ENCODE data around the gene C22orf39. TPM values are rescaled to one million over a fixed set of nuclear protein-coding genes. Genes with fewer than 3 reads are reported as not detected.

Gene C22orf39
- total and polyA plus RNA-seq, 9 donors = 25.7 to 58.9 (median 33.5) TPM

- intact Hi-C loops (cut with DNase I) = loop anchor here in 1 of 4 donors (10.0 kb wide), 1 partner anchor 135 kb away; the partner anchor contains the start of gene CLTCL1
- peaks cover 10% of the 10 kb centered on the region for H3K4me1 ChIP-seq (ENCODE audit: insufficient read depth)
- 6 to 13% (median 7%) methylated on average over 12 of the region's 12 CpGs for WGBS, 3 donors
These were observed 17.3 kb downstream of the C22orf39 start for GRCh38 chr22:19429950-19430889.

GRCh38 chr22:19424186-19424500 is 23.4 kb downstream of the C22orf39 start:
- intact Hi-C loops (cut with DNase I) = loop anchor here in 1 of 4 donors (10.0 kb wide), 1 partner anchor 129 kb away; the partner anchor contains the start of gene CLTCL1
- no peak for TF ChIP-seq POLR2A (IDR thresholded peaks at IDR 0.05)
- TF ChIP-seq CTCF (IDR thresholded peaks at IDR 0.05) = no peak
- TF ChIP-seq EP300 (IDR thresholded peaks at IDR 0.05) = no peak
- Histone ChIP-seq H3K27me3 (no peaks in the 10 kb centered on the region), H3K4me3 (no peak overlapping the region), H3K9me3 (no peaks in the 10 kb centered on the region), H3K4me1 (ENCODE audit: insufficient read depth) (no peaks in the 10 kb centered on the region), H3K36me3 (no peaks in the 10 kb centered on the region), H3K27ac (no peak overlapping the region)
- no peak for DNase-seq
- WGBS, 3 donors = 86 to 90% (median 87%) methylated on average over 3 of the region's 3 CpGs

More at GRCh38 chr22:19429950-19430889, 17.3 kb downstream of the C22orf39 start:
- H3K4me3 ChIP-seq = peak overlapping the region; percentile 89
- H3K27ac ChIP-seq = no peak overlapping the region
- TF ChIP-seq CTCF (IDR thresholded peaks at IDR 0.05) = no peak
- H3K36me3 ChIP-seq = no peaks in the 10 kb centered on the region
- no peaks in the 10 kb centered on the region for H3K9me3 ChIP-seq
- peak in 1 of 5 donors; percentile 28 for DNase-seq
- H3K27me3 ChIP-seq = no peaks in the 10 kb centered on the region

DNA sequence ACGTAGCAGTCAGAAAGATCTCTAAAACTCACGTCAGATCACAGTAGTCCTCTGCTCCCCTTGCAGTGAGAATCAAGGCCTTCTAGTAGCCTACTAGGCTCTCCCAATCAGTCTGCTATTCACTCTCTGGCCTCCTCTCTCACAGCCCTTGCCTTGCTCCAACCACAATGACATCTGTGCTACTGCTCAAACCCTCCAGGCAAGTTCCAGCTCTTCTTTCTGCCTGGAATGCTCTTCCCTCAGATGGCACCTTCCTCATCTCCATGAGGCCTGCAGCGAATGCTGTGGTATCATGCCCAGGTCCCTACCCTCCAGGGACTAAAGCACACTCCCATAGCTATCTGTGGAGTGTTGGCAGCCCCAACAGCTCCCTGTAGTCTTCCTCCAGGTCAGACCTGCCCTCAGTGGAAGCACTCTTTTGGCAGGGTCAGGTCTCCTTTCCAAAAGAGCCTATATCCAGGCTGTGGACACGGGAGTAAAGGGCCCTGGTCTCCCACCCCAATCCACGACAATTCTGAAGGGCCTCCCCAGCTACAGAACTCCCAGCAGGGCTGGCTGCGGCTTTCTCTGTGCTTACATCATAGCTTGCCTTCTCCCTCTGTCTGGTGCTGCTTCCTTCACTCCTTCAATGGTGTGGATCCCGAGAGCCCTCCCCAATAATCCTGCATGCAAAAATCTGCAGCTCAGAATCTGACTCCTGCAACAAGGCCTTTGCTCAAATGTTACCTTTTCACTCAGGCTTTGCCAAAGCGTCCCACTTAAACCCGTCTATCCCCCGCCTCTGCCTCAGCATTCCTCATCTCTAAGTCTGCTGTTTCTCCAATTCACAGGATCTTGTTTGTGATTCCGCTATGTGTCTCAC is 24.8 kb downstream of the C22orf39 start:
- 80 to 85% (median 84%) methylated on average over 11 of the region's 11 CpGs for WGBS, 3 donors
- intact Hi-C loops (cut with DNase I) = loop anchor here in 1 of 4 donors (10.0 kb wide), 1 partner anchor 128 kb away; the partner anchor contains the start of gene CLTCL1
- Histone ChIP-seq H3K9me3 (no peaks in the 10 kb centered on the region), H3K4me3 (no peak overlapping the region), H3K27me3 (no peaks in the 10 kb centered on the region), H3K27ac (no peak overlapping the region), H3K36me3 (no peaks in the 10 kb centered on the region), H3K4me1 (ENCODE audit: insufficient read depth) (no peaks in the 10 kb centered on the region)
- TF ChIP-seq CTCF (IDR thresholded peaks at IDR 0.05) (no peak), EP300 (IDR thresholded peaks at IDR 0.05) (no peak), POLR2A (IDR thresholded peaks at IDR 0.05) (no peak)
- no peak for DNase-seq

- DNase-seq = no peak
- intact Hi-C loops (cut with DNase I) = loop anchor here in 1 of 4 donors (10.0 kb wide), 1 partner anchor 126 kb away; the partner anchor contains the start of gene CLTCL1
- H3K27me3 ChIP-seq = no peaks in the 10 kb centered on the region
- no peaks in the 10 kb centered on the region for H3K36me3 ChIP-seq
- H3K4me1 ChIP-seq (ENCODE audit: insufficient read depth) = no peaks in the 10 kb centered on the region
- WGBS, 3 donors = 86 to 94% (median 92%) methylated on average over 6 of the region's 6 CpGs
- TF ChIP-seq EP300 (IDR thresholded peaks at IDR 0.05) (no peak), CTCF (IDR thresholded peaks at IDR 0.05) (no peak), POLR2A (IDR thresholded peaks at IDR 0.05) (no peak)
- H3K9me3 ChIP-seq = no peaks in the 10 kb centered on the region
- H3K27ac ChIP-seq = no peak overlapping the region
- no peak overlapping the region for H3K4me3 ChIP-seq
These were observed 27.2 kb downstream of the C22orf39 start for GRCh38 chr22:19420321-19420720.

Measured in ovary (tissue), 9 donors.